Epithelial cell of esophagus (primary cell): ENCODE measurements around the gene FAM187B.

Experiments used
- DNase-seq: peaks from one replicate; pipeline ENCODE4 v3.0.0; 2010; ENCODE audit warnings: low read depth
- H3K4me3 ChIP-seq: 2 replicates; pipeline ENCODE4 v1.5.1; 2011; ENCODE audit warnings: mild to moderate bottlenecking, low read length, control low read depth
- CTCF ChIP-seq: IDR thresholded peaks from 2 replicates; pipeline ENCODE4 v1.5.1; 2011; ENCODE audit warnings: low read depth, mild to moderate bottlenecking, low read length, control low read depth, inconsistent platforms; ENCODE audit not compliant: insufficient read depth; ENCODE audit errors: missing control alignments

FAM187B gene

GRCh38 chr19:35229601-35230000, 1.1 kb upstream of the FAM187B start:
- TF ChIP-seq CTCF, result no peak
- no peak overlapping the region for H3K4me3 ChIP-seq
- DNase-seq, result no peak

GRCh38 chr19:35226748-35227147, 1.8 kb downstream of the FAM187B start:
- DNase-seq, result no peak
- TF ChIP-seq CTCF, result no peak
- H3K4me3 ChIP-seq, result no peak overlapping the region

- H3K4me3 ChIP-seq, result no peak overlapping the region
- no peak for TF ChIP-seq CTCF
- no peak for DNase-seq
Observed at GRCh38 chr19:35225951-35226350, 2.6 kb downstream of the FAM187B start.

GRCh38 chr19:35224681-35225571, 3.6 kb downstream of the FAM187B start:
- TF ChIP-seq CTCF, result no peak
- no peak for DNase-seq
- no peak overlapping the region for H3K4me3 ChIP-seq

- no peak overlapping the region for H3K4me3 ChIP-seq
- TF ChIP-seq CTCF, result no peak
- DNase-seq, result no peak
Observed at GRCh38 chr19:35223862-35224505, 4.6 kb downstream of the FAM187B start.

- H3K4me3 ChIP-seq, result no peak overlapping the region
- DNase-seq, result no peak
- TF ChIP-seq CTCF, result no peak
Observed at GRCh38 chr19:35223084-35223790, 5.3 kb downstream of the FAM187B start.
